Measurements from ENCODE around the gene KCNIP1. TPM values are rescaled to one million over a fixed set of nuclear protein-coding genes. Genes with fewer than 3 reads are reported as not detected.

KCNIP1 gene
- total RNA-seq, 4 donors from 2014 or later, result 4.8 to 9.2 (median 7.3) TPM; not detected in 1

DNA sequence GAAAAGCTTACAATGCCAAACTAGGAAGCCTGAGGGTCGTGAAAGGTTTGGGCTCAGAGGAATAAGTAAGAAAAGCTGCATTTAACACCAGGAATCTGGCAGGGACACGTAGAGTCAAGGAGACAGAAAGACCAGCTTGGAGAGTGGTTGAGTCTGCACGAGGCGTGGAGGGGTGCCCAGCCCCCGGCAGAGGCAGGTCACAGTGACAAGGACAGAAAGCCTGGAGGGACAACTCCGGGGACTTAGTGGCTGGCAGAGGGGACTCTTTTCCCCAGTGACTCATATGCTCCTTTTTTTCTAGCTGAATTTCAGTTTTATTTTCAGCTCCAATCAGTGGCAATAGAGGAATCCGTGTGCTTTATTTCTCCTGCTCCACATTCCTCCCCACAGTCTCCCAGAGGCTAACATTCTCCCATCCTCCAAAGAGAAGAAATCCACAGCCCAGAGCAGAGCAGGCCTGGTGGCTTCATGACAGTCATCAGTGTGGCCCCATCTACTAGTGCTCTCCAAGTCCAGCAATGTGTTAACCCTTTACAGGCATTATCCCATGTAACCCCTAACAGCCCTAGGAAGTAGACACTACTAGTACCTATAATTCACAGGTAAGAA, 80.7 kb downstream of the KCNIP1 start:
- 42 to 49% methylated on average over 7 of the region's 7 CpGs for WGBS, 2 donors

GRCh38 chr5:170585273-170585948, 81.6 kb downstream of the KCNIP1 start:
- no peaks in the 10 kb centered on the region for H3K4me1 ChIP-seq
- 80 to 85% methylated on average over 14 of the region's 14 CpGs for WGBS, 2 donors
- TF ChIP-seq, protein P1, sequence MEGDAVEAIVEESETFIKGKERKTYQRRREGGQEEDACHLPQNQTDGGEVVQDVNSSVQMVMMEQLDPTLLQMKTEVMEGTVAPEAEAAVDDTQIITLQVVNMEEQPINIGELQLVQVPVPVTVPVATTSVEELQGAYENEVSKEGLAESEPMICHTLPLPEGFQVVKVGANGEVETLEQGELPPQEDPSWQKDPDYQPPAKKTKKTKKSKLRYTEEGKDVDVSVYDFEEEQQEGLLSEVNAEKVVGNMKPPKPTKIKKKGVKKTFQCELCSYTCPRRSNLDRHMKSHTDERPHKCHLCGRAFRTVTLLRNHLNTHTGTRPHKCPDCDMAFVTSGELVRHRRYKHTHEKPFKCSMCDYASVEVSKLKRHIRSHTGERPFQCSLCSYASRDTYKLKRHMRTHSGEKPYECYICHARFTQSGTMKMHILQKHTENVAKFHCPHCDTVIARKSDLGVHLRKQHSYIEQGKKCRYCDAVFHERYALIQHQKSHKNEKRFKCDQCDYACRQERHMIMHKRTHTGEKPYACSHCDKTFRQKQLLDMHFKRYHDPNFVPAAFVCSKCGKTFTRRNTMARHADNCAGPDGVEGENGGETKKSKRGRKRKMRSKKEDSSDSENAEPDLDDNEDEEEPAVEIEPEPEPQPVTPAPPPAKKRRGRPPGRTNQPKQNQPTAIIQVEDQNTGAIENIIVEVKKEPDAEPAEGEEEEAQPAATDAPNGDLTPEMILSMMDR (IDR thresholded peaks at IDR 0.05), result no peak
- TF ChIP-seq EP300 (IDR thresholded peaks at IDR 0.05) (no peak), POLR2A (IDR thresholded peaks at IDR 0.05) (no peak)
- no peaks in the 10 kb centered on the region for H3K9me3 ChIP-seq
- no peak for DNase-seq (ENCODE audit: low spot score in 2 of 2)
- H3K4me3 ChIP-seq, result no peak overlapping the region
- no peaks in the 10 kb centered on the region for H3K27me3 ChIP-seq
- no peaks in the 10 kb centered on the region for H3K36me3 ChIP-seq
- H3K27ac ChIP-seq, result no peak overlapping the region

More for the DNA sequence above, 80.7 kb downstream of the KCNIP1 start:
- H3K9me3 ChIP-seq, result no peaks in the 10 kb centered on the region
- H3K27ac ChIP-seq, result no peak overlapping the region
- H3K4me3 ChIP-seq, result no peak overlapping the region
- TF ChIP-seq POLR2A (IDR thresholded peaks at IDR 0.05) (no peak), EP300 (IDR thresholded peaks at IDR 0.05) (no peak)
- TF ChIP-seq, protein P1 (IDR thresholded peaks at IDR 0.05), result no peak
- H3K4me1 ChIP-seq, result no peaks in the 10 kb centered on the region
- H3K36me3 ChIP-seq, result no peaks in the 10 kb centered on the region
- DNase-seq (ENCODE audit: low spot score in 2 of 2), result no peak
- no peaks in the 10 kb centered on the region for H3K27me3 ChIP-seq

GRCh38 chr5:170587808-170588207, 84.0 kb downstream of the KCNIP1 start:
- WGBS, 2 donors, result 50% methylated on average over 2 of the region's 2 CpGs
- H3K27ac ChIP-seq, result no peak overlapping the region
- no peaks in the 10 kb centered on the region for H3K4me1 ChIP-seq
- no peak overlapping the region for H3K4me3 ChIP-seq
- H3K36me3 ChIP-seq, result no peaks in the 10 kb centered on the region
- no peaks in the 10 kb centered on the region for H3K9me3 ChIP-seq
- no peak for DNase-seq (ENCODE audit: low spot score in 2 of 2)
- TF ChIP-seq, protein P1 (IDR thresholded peaks at IDR 0.05), result no peak
- no peak for TF ChIP-seq POLR2A (IDR thresholded peaks at IDR 0.05)
- TF ChIP-seq EP300 (IDR thresholded peaks at IDR 0.05), result no peak
- no peaks in the 10 kb centered on the region for H3K27me3 ChIP-seq

- Histone ChIP-seq H3K27me3 (no peaks in the 10 kb centered on the region), H3K4me3 (no peak overlapping the region), H3K9me3 (no peaks in the 10 kb centered on the region), H3K36me3 (no peaks in the 10 kb centered on the region), H3K4me1 (no peaks in the 10 kb centered on the region), H3K27ac (no peak overlapping the region)
- no peak for DNase-seq (ENCODE audit: low spot score in 2 of 2)
- TF ChIP-seq EP300 (IDR thresholded peaks at IDR 0.05) (no peak), POLR2A (IDR thresholded peaks at IDR 0.05) (no peak)
- TF ChIP-seq, protein P1 (IDR thresholded peaks at IDR 0.05), result no peak
- WGBS, 2 donors, result 92 to 96% methylated on average over 6 of the region's 6 CpGs
Observed at GRCh38 chr5:170589643-170590042, 85.8 kb downstream of the KCNIP1 start.

- H3K9me3 ChIP-seq, result no peaks in the 10 kb centered on the region
- no peaks in the 10 kb centered on the region for H3K36me3 ChIP-seq
- no peak overlapping the region for H3K4me3 ChIP-seq
- 65 to 100% methylated on average over 2 to 3 of the region's 3 CpGs for WGBS, 2 donors
- no peak overlapping the region for H3K27ac ChIP-seq
- no peaks in the 10 kb centered on the region for H3K27me3 ChIP-seq
- no peaks in the 10 kb centered on the region for H3K4me1 ChIP-seq
- TF ChIP-seq, protein P1 (IDR thresholded peaks at IDR 0.05), result no peak
- TF ChIP-seq POLR2A (IDR thresholded peaks at IDR 0.05) (no peak), EP300 (IDR thresholded peaks at IDR 0.05) (no peak)
- no peak for DNase-seq (ENCODE audit: low spot score in 2 of 2)
Observed at GRCh38 chr5:170590566-170590965, 86.7 kb downstream of the KCNIP1 start.

Data from tibial nerve (tissue), 4 donors.